Omental fat pad (tissue), 4 donors: ENCODE data around the gene ABCG1. TPM values are rescaled to one million over a fixed set of nuclear protein-coding genes. Genes with fewer than 3 reads are reported as not detected.

Experiments used
- ATAC-seq: fragments of 150-250 bp; one replicate; pipeline ENCODE4 v1.9.1; 2016; ENCODE audit warnings: mild to moderate bottlenecking, moderate library complexity; ENCODE audit not compliant: low FRiP score
- DNase-seq: peaks from one replicate; pipeline ENCODE4 v3.0.0-alpha.2; 2019; ENCODE audit warnings: low spot score
- CTCF ChIP-seq, 3 donors: fragments of 450-650 bp; IDR thresholded peaks; one replicate each; pipeline ENCODE4 v1.5.1; 2016 to 2017; ENCODE audit warnings: antibody characterized with exemption in 3 of 3, mild to moderate bottlenecking in 3 of 3, moderate library complexity in 2 of 3
- total RNA-seq, 4 donors: library from RNA; depleted of rRNA; stranded (reverse); fragments of >200 nt; gene quantifications; one replicate each; pipeline ENCODE4 v1.1.0, GENCODE V29; 2016

ABCG1 gene
- total RNA-seq, 4 donors from 2014 or later = 9.8 to 45.1 (median 30.2) TPM

DNA sequence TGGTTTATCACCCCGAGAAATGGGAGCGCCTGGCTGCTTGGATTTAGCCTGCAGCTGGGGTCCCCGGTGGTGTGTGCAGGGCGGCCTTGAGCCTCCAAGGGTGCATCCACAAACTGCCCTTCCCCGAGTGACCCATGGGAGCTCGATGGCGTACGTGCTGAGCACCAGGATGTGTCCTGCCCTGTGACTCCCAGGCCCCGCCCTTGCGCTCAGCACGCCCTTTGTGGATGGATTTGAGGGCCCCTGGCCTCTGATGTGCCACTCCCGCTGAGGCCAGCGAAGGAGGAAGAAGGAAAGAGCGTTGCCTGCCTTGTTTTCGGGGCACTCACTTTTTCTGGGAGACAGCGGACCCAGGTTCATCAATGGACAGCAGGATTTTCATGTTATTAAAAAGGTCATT lies 98.0 kb downstream of the ABCG1 start:
- TF ChIP-seq CTCF (IDR thresholded peaks at IDR 0.05) = no peak
- DNase-seq (no peak), ATAC-seq (no peak)

DNA sequence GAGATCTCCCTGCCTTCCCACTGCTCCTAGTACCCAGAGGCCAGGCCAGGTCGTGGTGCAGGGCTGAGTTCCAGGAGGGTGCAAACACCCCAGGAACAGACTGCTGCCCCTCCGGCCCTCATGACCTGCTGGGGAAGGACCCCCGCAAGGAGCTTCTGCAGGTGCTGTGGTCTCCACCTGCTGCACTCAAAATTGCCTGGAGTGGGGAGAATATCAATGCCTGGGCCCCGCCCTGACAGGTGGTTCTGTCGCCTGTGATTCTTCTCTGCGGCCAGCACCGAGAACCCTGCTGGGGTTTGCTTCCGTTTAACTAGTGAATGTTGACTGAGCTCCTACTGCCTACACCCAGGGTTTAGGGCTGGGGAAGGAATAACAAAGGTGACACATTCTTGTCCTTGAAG lies 98.4 kb downstream of the ABCG1 start:
- ATAC-seq = no peak
- no peak for TF ChIP-seq CTCF (IDR thresholded peaks at IDR 0.05)
- no peak for DNase-seq

GRCh38 chr21:42317826-42318746 lies 99.1 kb downstream of the ABCG1 start:
- DNase-seq = no peak
- no peak for TF ChIP-seq CTCF (IDR thresholded peaks at IDR 0.05)
- no peak for ATAC-seq

DNA sequence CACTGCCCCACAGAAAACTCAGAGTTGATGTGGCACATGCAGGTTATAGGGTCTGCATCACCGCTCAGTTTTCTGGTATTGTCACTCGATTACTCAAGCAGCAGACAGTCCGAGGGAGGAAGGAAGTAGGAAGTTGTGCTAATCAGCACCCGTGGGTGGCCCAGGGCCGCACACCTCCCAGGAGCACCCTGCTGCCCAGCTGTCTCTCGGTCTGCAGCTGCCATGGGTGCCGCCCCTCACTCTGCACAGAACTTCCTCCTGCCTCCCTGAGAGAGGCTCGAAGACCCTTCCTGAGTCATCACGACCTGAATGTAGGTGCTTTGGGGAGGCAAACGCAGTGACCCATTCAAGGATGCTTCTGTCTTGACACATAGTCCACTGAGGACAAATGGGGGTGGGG lies 100.4 kb downstream of the ABCG1 start:
- ATAC-seq = no peak
- no peak for TF ChIP-seq CTCF (IDR thresholded peaks at IDR 0.05)
- DNase-seq = no peak

DNA sequence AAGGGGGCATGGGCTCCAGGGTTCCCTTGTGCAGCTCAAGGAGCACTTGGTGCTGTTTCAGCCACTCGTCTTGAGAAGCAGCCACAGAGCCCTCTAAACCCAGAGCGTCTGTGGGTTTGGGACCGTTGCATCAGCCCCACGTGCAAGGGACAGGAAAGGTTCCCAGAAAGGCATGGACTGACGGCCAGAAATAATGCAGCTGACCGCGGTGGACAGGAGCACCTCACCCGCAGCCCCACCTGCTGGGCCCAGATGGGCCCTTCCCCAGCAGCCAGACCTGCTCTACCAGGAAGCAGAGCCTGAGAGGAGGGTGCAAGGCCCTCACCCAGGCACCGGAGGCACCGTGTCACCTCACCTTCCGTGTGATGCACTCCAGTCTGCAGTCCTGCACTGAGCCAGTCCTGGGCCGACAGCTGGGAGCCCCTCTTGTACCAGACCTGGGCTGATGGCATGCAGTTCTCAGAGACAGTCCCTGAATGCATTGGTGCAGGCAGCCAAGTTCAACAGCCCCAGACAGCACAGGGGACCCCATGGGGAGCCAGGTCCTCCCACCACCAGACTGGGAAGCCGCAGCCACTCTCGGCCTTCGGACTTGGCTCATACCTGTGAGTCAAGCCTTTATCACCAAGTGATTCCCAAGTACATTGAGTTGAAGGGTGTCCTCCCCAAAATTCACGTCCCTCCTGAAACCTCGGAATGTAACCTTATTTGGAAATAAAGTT lies 101.1 kb downstream of the ABCG1 start:
- ATAC-seq = no peak
- TF ChIP-seq CTCF (IDR thresholded peaks at IDR 0.05) = no peak
- DNase-seq = no peak

DNA sequence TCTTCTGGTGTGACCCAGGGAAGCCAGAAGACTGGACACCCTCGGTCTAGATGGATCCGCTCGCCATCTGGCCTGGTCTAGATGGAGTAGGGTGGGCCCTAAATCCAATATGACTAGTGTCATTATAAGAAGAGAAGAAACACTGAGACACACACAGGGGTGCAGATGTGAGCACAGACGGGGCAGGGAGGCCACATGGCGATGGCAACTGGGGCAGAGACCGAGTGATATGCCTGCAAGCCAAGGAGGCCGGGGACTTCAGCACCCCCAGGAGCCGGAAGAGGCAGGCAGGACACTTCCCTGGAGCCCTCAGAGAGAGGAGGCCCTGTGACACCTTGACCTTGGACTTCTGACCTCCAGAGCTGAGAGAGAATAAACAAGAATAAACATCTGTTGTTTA lies 101.9 kb downstream of the ABCG1 start:
- no peak for ATAC-seq
- no peak for DNase-seq
- TF ChIP-seq CTCF (IDR thresholded peaks at IDR 0.05) = no peak
